ENCODE data around the gene CHL1.

- TF ChIP-seq, protein P1, sequence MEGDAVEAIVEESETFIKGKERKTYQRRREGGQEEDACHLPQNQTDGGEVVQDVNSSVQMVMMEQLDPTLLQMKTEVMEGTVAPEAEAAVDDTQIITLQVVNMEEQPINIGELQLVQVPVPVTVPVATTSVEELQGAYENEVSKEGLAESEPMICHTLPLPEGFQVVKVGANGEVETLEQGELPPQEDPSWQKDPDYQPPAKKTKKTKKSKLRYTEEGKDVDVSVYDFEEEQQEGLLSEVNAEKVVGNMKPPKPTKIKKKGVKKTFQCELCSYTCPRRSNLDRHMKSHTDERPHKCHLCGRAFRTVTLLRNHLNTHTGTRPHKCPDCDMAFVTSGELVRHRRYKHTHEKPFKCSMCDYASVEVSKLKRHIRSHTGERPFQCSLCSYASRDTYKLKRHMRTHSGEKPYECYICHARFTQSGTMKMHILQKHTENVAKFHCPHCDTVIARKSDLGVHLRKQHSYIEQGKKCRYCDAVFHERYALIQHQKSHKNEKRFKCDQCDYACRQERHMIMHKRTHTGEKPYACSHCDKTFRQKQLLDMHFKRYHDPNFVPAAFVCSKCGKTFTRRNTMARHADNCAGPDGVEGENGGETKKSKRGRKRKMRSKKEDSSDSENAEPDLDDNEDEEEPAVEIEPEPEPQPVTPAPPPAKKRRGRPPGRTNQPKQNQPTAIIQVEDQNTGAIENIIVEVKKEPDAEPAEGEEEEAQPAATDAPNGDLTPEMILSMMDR (IDR thresholded peaks at IDR 0.05) = peak; percentile 71
- no peak for TF ChIP-seq HOXB5 (CRISPR knock-in tag; IDR thresholded peaks at IDR 0.05)
- TF ChIP-seq POLR2AphosphoS2 (conservative IDR thresholded peaks at IDR 0.05; ENCODE audit: low read length) = no peak
- no peak for TF ChIP-seq POLR2A (IDR thresholded peaks at IDR 0.05; ENCODE audit: low read length)
- no peak for TF ChIP-seq CBX2 (IDR thresholded peaks at IDR 0.05; ENCODE audit: borderline replicate concordance, low read depth)
- peak; percentile 76 to 82 for TF ChIP-seq RAD21 (conservative IDR thresholded peaks at IDR 0.05 in 1 of 2, IDR thresholded peaks at IDR 0.05 in 1 of 2)
- no peak for TF ChIP-seq RFX5 (IDR thresholded peaks at IDR 0.05)
- TF ChIP-seq CEBPB (IDR thresholded peaks at IDR 0.05) = no peak
- no peak for TF ChIP-seq MYC (IDR thresholded peaks at IDR 0.05; ENCODE audit: borderline replicate concordance, low read length)
- no peak for TF ChIP-seq NFE2L2 (conservative IDR thresholded peaks at IDR 0.05; ENCODE audit: low read length)
- TF ChIP-seq ELK1 (IDR thresholded peaks at IDR 0.05; ENCODE audit: low read depth, low read length) = no peak
Observed at GRCh38 chr3:354432-354831, 157.9 kb downstream of the CHL1 start.

All from A549 (cell line).